Measurements from ENCODE around the gene KIF5C.

GRCh38 chr2:148984449-148984848, 109.4 kb downstream of the KIF5C start:
- TF ChIP-seq CTCF (IDR thresholded peaks at IDR 0.05) (no peak), EZH2 (IDR thresholded peaks at IDR 0.05; ENCODE audit: borderline replicate concordance, insufficient read depth, low read depth, low read length, poor library complexity, severe bottlenecking) (no peak)

Measured in B cell (primary cell).